RWPE1 (cell line): ENCODE results near the gene ZNF474.

Experiments
- CTCF ChIA-PET: fragments of 350-600 bp; sonication (Branson Sonifier 250); formaldehyde crosslinking; extraction: SDS; loops from one replicate; lab custom pipeline; 2021; lab: Yijun Ruan, JAX
- POLR2A ChIA-PET: fragments of 400-600 bp; formaldehyde crosslinking; extraction: SDS; loops from one replicate; lab custom pipeline; 2020; ENCODE audit warnings: antibody characterized with exemption; ENCODE audit not compliant: low non-redundant PET; lab: Yijun Ruan, JAX
- DNase-seq: peaks from one replicate; pipeline ENCODE4 v3.0.0; 2012; ENCODE audit warnings: low spot score
- H3K27ac ChIP-seq: fragments of 450-650 bp; 2 replicates; pipeline ENCODE4 v1.5.1; 2017
- TF ChIP-seq, protein P1 (sequence below): fragments of 450-650 bp; conservative IDR thresholded peaks from 2 replicates; pipeline ENCODE4 v1.5.1; 2017; ENCODE audit warnings: low read depth, mild to moderate bottlenecking

ZNF474 gene

DNA sequence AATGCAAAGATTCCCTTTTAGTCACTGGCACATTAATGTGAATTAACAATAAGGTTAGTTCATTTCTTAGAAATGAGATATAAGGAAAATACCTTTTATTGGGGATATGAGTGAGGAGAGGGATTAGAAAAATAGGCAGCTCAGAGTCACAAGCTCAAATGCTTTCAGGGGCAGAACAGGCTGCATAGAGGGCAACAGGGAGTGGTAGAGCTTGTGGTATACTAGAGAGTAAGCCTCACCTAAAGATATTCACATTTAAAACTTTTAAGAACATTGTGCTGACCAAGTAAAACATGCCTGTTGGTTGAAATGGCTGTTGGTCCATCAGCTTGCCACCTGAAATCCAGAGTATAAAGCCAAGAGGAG lies 34.7 kb downstream of the ZNF474 start:
- ChIA-PET POLR2A (no interaction called here), CTCF (interaction anchor here (0.7 to 1.6 kb wide), 3 partner anchors 13 to 202 kb away, joined by 3 to 6 read pairs (median 4); no protein-coding TSS in a partner anchor)
- peak overlapping the region; percentile 73 for H3K27ac ChIP-seq
- no peak for DNase-seq
- TF ChIP-seq, protein P1, sequence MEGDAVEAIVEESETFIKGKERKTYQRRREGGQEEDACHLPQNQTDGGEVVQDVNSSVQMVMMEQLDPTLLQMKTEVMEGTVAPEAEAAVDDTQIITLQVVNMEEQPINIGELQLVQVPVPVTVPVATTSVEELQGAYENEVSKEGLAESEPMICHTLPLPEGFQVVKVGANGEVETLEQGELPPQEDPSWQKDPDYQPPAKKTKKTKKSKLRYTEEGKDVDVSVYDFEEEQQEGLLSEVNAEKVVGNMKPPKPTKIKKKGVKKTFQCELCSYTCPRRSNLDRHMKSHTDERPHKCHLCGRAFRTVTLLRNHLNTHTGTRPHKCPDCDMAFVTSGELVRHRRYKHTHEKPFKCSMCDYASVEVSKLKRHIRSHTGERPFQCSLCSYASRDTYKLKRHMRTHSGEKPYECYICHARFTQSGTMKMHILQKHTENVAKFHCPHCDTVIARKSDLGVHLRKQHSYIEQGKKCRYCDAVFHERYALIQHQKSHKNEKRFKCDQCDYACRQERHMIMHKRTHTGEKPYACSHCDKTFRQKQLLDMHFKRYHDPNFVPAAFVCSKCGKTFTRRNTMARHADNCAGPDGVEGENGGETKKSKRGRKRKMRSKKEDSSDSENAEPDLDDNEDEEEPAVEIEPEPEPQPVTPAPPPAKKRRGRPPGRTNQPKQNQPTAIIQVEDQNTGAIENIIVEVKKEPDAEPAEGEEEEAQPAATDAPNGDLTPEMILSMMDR, result no peak

DNA sequence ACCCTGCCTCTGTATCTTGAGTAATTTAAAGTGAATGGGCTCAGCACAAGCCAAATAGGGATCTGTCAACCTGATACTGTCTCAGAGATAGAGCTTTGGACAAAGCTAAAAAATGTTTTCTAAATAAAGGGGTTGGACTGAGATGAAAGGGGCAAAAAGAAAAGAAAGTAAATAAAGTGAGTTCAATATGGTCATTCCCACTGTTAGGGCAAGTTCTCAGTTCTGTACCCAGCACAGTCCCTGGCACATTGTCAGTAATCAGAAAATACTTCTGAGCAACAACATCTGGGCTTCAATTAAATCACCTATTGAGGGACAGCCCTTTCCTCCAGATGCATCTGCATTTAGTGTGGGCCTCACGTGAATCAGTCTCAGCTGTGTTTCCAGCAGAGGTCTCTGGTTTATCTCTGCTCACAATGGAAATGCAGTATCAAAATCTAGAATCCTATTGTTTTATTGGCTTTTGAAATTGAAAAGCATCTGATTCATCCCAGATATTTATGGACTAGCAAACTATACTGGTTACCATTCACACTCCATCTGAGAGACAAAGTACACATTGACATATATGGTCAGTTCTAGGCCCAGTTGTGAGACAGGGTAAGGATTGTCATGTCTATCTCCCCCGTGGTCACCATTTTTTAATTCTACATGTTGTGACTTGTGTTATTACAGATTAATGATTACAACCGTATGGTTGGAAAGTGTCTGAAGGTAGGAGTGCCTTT lies 35.6 kb downstream of the ZNF474 start:
- no peak overlapping the region for H3K27ac ChIP-seq
- no peak for DNase-seq
- ChIA-PET POLR2A (no interaction called here), CTCF (no interaction called here)
- TF ChIP-seq, protein P1, result no peak

DNA sequence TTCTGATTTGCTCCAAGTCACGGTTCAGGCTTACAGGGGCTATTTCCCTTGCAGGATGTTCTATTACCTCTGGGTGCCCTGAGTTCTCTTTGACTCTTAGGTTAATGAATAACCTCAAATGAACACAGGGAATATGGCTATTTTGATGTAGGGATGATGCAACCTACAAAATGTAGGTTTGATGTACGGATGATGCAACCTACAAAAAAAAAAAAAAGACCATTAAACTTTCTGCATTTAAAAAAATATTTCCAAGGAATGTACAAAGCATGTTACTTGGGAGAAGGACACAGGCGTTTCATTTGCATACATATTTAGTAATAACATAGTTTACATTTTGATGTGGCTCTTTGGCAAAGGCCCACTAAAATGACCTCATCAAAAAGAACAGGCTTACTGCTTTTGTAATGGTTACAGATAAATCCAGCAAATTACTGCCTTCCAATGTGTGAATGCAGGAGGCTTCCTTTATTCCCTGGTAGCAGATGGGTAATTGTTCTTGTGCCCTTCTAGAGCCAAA lies 36.3 kb downstream of the ZNF474 start:
- no peak overlapping the region for H3K27ac ChIP-seq
- POLR2A ChIA-PET, result no interaction called here
- DNase-seq, result no peak
- CTCF ChIA-PET, result no interaction called here
- TF ChIP-seq, protein P1, result no peak

DNA sequence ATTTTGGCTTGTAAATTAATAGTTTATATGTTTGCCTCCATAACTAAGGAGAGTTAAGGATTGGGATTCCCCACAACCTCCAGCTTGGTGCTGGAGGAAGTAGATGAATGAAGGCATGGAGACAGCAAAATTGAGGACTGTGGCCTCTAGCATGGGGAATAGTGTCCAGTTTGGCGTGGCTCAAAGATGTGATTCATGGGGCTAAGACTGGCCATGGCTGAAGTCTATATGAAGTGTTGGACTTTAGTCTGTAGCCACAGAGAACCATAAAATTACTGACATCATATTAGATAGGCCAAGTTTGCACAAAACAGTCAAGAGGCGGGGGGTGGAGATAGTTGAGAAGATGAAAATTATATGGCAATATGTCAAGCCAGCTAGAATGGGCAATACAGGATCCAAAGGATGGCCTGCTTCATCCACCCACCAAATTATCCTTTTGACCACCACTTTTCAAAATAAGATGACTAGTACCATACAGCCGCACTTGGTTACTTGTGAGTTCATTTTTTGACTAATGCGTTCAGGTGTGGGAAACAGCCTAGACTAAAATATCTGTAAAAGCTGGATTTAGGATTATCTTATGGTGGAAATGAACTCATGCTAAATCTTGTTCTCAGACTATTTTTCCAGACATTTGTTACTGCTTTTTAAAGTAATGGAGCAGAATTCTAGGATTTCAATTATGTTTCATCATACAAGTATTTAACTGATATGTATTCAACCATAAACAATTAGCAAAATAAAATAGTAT lies 40.2 kb downstream of the ZNF474 start:
- TF ChIP-seq, protein P1, result no peak
- DNase-seq, result no peak
- ChIA-PET POLR2A (no interaction called here), CTCF (interaction anchor here (0.6 to 2.4 kb wide), 3 partner anchors 13 to 1528 kb away, joined by 3 to 7 read pairs (median 3); no protein-coding TSS in a partner anchor)
- H3K27ac ChIP-seq, result no peak overlapping the region

DNA sequence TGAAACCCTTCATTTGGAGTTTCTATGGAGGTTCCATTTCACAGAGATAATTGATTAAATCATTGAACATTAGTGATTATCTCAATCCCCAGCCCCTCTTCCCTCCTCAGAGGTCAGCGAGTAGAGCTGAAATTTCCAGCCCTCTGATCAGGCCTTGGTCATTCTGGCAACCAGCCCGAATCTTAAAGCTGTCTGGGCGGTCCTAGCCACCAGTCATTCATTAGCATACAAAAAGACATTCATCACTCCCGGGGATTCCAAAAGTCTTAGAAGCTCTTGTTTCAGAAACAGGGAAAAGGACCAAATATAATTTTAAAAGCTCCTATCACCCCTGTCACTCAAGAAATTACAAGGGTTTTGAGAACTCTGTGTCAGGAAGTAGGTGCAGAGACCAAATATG lies 41.3 kb downstream of the ZNF474 start:
- H3K27ac ChIP-seq, result no peak overlapping the region
- ChIA-PET POLR2A (no interaction called here), CTCF (interaction anchor here (1.1 to 2.4 kb wide), 2 partner anchors 14 to 79 kb away, joined by 3 to 7 read pairs; no protein-coding TSS in a partner anchor)
- peak; percentile 55 for DNase-seq
- TF ChIP-seq, protein P1, result no peak

DNA sequence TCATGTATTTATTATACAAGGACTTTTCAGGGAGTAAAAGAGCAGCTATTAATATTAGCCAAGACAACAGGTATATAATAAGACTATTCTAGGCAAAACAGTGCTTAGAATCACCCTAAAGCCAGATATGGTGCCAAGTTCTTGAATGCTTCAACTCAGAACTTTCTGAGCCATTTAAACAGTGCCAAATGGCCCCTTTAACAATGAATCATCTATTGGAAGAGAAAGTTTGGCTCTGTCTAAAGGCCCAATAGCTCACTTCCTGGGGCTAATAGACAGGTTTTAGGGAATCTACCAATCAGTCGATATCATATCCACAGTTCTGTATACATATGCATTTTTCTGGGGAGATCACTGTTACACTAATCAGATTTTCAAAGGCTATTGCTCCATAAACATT lies 42.9 kb downstream of the ZNF474 start:
- ChIA-PET CTCF (interaction anchor here (2.4 kb wide), 1 partner anchor 80 kb away, joined by 7 read pairs; no protein-coding TSS in a partner anchor), POLR2A (no interaction called here)
- H3K27ac ChIP-seq, result no peak overlapping the region
- TF ChIP-seq, protein P1, result no peak
- DNase-seq, result no peak
